ENCODE results near the gene ASCC1. TPM values are rescaled to one million over a fixed set of nuclear protein-coding genes. Genes with fewer than 3 reads are reported as not detected.
"Not testable (repeated sequence)": the region's sequence is repeated elsewhere in the genome, so short reads cannot be mapped to it uniquely, and the experiment has no call there.

The ASCC1 gene
- total RNA-seq, 1 donor: 41.0 TPM

- DNase-seq (ENCODE audit: low read depth): no peak
- TF ChIP-seq CTCF (IDR thresholded peaks at IDR 0.05; ENCODE audit: insufficient read depth, low read depth, low read length): no peak
- H3K4me3 ChIP-seq (ENCODE audit: low read depth, low read length): no peak overlapping the region
Measured at GRCh38 chr10:72121389-72121788, 94.7 kb downstream of the ASCC1 start.

DNA sequence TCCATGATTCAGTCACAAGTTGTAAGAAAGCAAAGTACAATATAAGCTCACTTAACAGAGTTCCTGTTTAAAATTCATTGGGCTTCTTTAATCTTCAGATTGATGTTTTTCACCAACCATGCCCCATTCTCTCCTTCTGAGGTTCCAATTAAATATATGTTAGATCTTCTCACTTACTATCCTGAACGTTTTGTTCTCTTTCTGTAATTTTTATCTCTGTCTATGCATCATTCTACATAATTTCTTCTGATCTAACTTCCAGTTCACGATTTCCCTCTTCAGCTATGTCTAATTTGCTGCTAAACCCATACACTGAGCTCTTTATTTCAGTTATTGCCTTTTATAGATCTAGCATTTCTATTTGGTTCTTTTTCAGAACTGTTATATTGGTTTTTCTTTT, 99.7 kb downstream of the ASCC1 start:
- no peak for TF ChIP-seq CTCF (IDR thresholded peaks at IDR 0.05; ENCODE audit: insufficient read depth, low read depth, low read length)
- DNase-seq (ENCODE audit: low read depth): no peak
- no peak overlapping the region for H3K4me3 ChIP-seq (ENCODE audit: low read depth, low read length)

DNA sequence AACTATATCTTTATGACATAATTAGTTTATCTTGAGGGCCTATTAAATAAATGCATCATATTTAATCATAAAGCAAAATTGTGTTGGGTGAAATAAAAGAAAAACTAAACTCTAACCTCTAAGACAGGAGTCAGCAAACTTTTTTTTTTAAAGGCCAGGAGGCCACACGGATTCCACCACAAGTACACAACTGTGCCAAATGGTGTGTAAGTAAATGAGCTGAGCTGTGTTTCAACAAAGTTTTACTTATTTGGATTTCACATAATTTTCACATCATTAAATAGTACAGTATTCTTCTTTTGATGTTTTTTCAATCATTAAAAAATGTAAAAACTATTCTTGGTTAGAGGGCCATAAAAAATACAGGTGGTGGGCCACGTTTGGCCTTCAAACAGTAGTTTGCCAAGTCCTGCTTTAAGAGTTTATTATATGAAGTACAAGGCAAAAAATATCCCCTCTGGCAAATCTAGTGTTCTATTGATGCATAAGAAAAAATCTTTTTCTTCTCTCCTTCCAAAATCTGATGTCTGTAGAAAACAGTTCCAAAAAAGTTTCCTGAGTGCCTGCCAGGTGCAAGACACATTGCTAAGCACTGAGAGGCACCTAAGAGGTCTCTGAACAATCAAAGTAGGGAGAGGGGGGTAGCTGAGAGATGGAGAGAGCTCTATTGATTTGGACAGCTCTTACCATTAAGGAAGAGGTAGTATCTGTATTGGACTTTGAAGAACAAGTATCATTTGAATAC, 101.2 kb downstream of the ASCC1 start:
- no peak for TF ChIP-seq CTCF (IDR thresholded peaks at IDR 0.05; ENCODE audit: insufficient read depth, low read depth, low read length)
- DNase-seq (ENCODE audit: low read depth): no peak
- no peak overlapping the region for H3K4me3 ChIP-seq (ENCODE audit: low read depth, low read length)

DNA sequence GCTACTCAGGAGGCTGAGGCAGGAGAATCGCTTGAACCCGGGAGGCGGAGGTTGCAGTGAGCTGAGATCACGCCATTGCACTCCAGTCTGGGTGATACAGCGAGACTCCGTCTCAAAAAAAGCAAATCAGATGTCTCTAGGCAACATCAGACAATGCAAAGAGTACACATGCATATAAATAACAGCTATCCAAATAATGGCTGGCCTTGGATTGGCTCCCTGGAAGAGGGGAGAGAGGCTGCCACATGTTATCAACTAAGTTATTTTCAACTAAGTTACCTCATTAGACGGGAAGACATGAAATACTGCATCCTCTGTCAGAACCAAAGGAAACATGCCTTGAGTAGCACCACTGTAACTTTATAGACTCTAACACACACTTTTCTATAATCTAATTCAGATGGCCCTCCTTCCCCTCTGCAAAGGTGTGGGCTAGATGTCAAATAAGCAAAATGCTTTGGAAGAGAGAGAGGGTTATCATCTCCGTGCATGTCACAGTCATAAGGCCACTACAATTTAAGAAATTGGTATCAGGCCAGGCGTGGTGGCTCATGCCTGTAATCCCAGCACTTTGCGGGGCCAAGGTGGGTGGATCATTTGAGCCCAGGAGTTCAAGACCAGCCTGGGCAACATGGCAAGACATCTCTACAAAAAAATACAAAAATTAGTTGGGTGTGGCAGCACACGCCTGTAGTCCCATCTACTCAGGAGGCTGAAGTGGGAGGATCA, 105.2 kb downstream of the ASCC1 start:
- no peak for DNase-seq (ENCODE audit: low read depth)
- no peak overlapping the region for H3K4me3 ChIP-seq (ENCODE audit: low read depth, low read length)
- no peak for TF ChIP-seq CTCF (IDR thresholded peaks at IDR 0.05; ENCODE audit: insufficient read depth, low read depth, low read length)

GRCh38 chr10:72109636-72110157, 106.4 kb downstream of the ASCC1 start:
- no peak overlapping the region for H3K4me3 ChIP-seq (ENCODE audit: low read depth, low read length)
- TF ChIP-seq CTCF (IDR thresholded peaks at IDR 0.05; ENCODE audit: insufficient read depth, low read depth, low read length): no peak
- no peak for DNase-seq (ENCODE audit: low read depth)

GRCh38 chr10:72108830-72109635, 107.0 kb downstream of the ASCC1 start:
- DNase-seq (ENCODE audit: low read depth): no peak
- TF ChIP-seq CTCF (IDR thresholded peaks at IDR 0.05; ENCODE audit: insufficient read depth, low read depth, low read length): no peak
- no peak overlapping the region for H3K4me3 ChIP-seq (ENCODE audit: low read depth, low read length)

DNA sequence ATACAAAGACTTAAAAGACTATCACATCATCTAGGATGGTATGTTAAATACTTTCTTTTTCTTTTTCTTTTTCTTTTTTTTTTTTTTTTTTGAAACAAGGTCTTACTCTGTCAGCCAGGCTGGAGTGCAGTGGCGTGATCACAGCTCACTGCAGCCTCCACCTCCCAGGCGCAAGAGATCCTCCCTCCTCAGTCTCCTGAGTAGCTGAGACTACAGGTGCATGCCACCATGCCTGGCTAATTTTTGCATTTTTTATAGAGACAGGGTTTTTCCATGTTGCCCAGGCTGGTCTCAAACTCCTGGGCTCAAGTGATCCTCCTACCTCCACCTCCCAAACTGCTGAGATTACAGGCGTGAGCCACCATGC, 108.1 kb downstream of the ASCC1 start:
- not testable (repeated sequence) for H3K4me3 ChIP-seq (ENCODE audit: low read depth, low read length); DNase-seq (ENCODE audit: low read depth)

Measured in fibroblast of villous mesenchyme (primary cell).